ENCODE data around the gene CEACAM16. TPM values are rescaled to one million over a fixed set of nuclear protein-coding genes. Genes with fewer than 3 reads are reported as not detected.

CEACAM16 gene
- total RNA-seq, 4 donors from 2014 or later: 0.40 TPM; not detected in 3

GRCh38 chr19:44723299-44723951 lies 24.5 kb downstream of the CEACAM16 start:
- Histone ChIP-seq H3K36me3 (no peaks in the 10 kb centered on the region), H3K27me3 (no peaks in the 10 kb centered on the region), H3K4me1 (peaks cover 23 to 48% of the 10 kb centered on the region in 2 donors), H3K4me3 (replicated peaks in 1 of 3) (no peak overlapping the region), H3K27ac (no peak overlapping the region), H3K9me3 (no peaks in the 10 kb centered on the region)
- no peak for DNase-seq
- TF ChIP-seq, protein P1, sequence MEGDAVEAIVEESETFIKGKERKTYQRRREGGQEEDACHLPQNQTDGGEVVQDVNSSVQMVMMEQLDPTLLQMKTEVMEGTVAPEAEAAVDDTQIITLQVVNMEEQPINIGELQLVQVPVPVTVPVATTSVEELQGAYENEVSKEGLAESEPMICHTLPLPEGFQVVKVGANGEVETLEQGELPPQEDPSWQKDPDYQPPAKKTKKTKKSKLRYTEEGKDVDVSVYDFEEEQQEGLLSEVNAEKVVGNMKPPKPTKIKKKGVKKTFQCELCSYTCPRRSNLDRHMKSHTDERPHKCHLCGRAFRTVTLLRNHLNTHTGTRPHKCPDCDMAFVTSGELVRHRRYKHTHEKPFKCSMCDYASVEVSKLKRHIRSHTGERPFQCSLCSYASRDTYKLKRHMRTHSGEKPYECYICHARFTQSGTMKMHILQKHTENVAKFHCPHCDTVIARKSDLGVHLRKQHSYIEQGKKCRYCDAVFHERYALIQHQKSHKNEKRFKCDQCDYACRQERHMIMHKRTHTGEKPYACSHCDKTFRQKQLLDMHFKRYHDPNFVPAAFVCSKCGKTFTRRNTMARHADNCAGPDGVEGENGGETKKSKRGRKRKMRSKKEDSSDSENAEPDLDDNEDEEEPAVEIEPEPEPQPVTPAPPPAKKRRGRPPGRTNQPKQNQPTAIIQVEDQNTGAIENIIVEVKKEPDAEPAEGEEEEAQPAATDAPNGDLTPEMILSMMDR (IDR thresholded peaks at IDR 0.05): no peak
- no peak for TF ChIP-seq POLR2A (IDR thresholded peaks at IDR 0.05)
- WGBS, 2 donors: 65 to 72% methylated on average over 10 of the region's 10 CpGs
- intact Hi-C loops (cut with DNase I): loop anchor here (5.0 kb wide), 2 partner anchors 34 to 49 kb away; no protein-coding TSS in a partner anchor

DNA sequence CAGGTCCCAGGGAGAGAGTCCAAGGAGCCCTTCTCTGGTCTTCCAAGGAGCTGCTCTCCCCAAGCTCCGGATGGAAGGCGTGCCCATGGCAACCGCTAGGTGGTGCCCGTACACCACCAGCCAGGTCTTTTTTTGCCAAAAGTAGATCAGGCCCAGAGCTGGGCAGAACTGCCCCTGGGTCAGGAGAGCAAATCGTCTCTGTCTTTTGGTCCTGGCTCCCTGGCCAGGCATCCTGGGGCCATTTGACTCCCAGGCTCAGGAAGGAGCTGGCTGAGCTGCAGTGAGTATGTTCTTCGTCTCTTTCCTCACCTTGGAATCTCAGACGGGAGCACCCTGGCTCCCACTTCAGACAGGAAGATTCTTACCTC lies 25.0 kb downstream of the CEACAM16 start:
- intact Hi-C loops (cut with DNase I): loop anchor here (5.0 kb wide), 2 partner anchors 33 to 48 kb away; no protein-coding TSS in a partner anchor
- peaks cover 18 to 43% of the 10 kb centered on the region in 2 donors for H3K4me1 ChIP-seq
- 20 to 31% methylated on average over 5 to 7 of the region's 7 CpGs for WGBS, 2 donors
- no peaks in the 10 kb centered on the region for H3K9me3 ChIP-seq
- no peak overlapping the region for H3K4me3 ChIP-seq (replicated peaks in 1 of 3)
- no peaks in the 10 kb centered on the region for H3K36me3 ChIP-seq
- DNase-seq: peak; percentile 81 to 83
- TF ChIP-seq, protein P1 (IDR thresholded peaks at IDR 0.05): peak; percentile 87 to 98 (median 97)
- TF ChIP-seq POLR2A (IDR thresholded peaks at IDR 0.05): no peak
- H3K27ac ChIP-seq: peak overlapping the region in 1 of 3 donors; percentile 58
- H3K27me3 ChIP-seq: no peaks in the 10 kb centered on the region

GRCh38 chr19:44725251-44725650 lies 26.3 kb downstream of the CEACAM16 start:
- H3K9me3 ChIP-seq: no peaks in the 10 kb centered on the region
- intact Hi-C loops (cut with DNase I): no loop called here
- WGBS, 2 donors: 7 to 41% methylated on average over 8 to 18 of the region's 18 CpGs
- H3K4me3 ChIP-seq (replicated peaks in 1 of 3): no peak overlapping the region
- no peak for TF ChIP-seq POLR2A (IDR thresholded peaks at IDR 0.05)
- TF ChIP-seq, protein P1 (IDR thresholded peaks at IDR 0.05): no peak
- H3K27me3 ChIP-seq: no peaks in the 10 kb centered on the region
- H3K4me1 ChIP-seq: peaks cover 12 to 35% of the 10 kb centered on the region in 2 donors
- DNase-seq: peak in 1 of 2 donors; percentile 18
- peak overlapping the region in 1 of 3 donors; percentile 28 for H3K27ac ChIP-seq
- H3K36me3 ChIP-seq: no peaks in the 10 kb centered on the region

- Histone ChIP-seq H3K27ac (no peak overlapping the region), H3K4me1 (peaks cover 12 to 30% of the 10 kb centered on the region in 2 donors), H3K9me3 (no peaks in the 10 kb centered on the region), H3K27me3 (no peaks in the 10 kb centered on the region), H3K36me3 (no peaks in the 10 kb centered on the region), H3K4me3 (replicated peaks in 1 of 3) (no peak overlapping the region)
- intact Hi-C loops (cut with DNase I): no loop called here
- WGBS, 2 donors: 89 to 93% methylated on average over 5 of the region's 5 CpGs
- DNase-seq: no peak
- TF ChIP-seq, protein P1 (IDR thresholded peaks at IDR 0.05): no peak
- TF ChIP-seq POLR2A (IDR thresholded peaks at IDR 0.05): no peak
These were observed 26.7 kb downstream of the CEACAM16 start for GRCh38 chr19:44725684-44726083.

DNA sequence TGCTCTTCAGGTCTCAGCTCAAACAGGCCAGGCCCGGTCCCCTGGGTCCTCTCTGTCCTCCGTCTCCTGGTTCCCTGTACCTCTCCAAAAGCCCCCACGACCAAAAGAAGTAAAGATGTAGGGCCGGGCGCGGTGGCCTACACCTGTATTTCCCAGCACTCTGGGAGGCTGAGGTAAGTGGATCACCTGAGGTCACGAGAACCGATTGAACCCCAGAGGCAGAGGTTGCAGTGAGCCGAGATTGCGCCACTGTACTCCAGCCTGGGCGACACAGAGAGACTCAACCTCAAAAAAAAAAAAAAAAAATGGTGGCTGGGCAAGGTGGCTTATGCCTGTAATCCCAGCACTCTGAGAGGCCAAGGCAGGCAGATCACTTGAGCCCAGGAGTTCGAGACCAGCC lies 27.5 kb downstream of the CEACAM16 start:
- Histone ChIP-seq H3K4me3 (replicated peaks in 1 of 3) (no peak overlapping the region), H3K36me3 (no peaks in the 10 kb centered on the region), H3K27me3 (no peaks in the 10 kb centered on the region), H3K9me3 (no peaks in the 10 kb centered on the region), H3K27ac (no peak overlapping the region), H3K4me1 (peaks cover 12 to 23% of the 10 kb centered on the region in 2 donors)
- intact Hi-C loops (cut with DNase I): no loop called here
- WGBS, 2 donors: 97 to 98% methylated on average over 12 of the region's 12 CpGs
- DNase-seq: no peak
- no peak for TF ChIP-seq POLR2A (IDR thresholded peaks at IDR 0.05)
- TF ChIP-seq, protein P1 (IDR thresholded peaks at IDR 0.05): no peak
